ENCODE data around the gene ADARB1.

ADARB1 gene

DNA sequence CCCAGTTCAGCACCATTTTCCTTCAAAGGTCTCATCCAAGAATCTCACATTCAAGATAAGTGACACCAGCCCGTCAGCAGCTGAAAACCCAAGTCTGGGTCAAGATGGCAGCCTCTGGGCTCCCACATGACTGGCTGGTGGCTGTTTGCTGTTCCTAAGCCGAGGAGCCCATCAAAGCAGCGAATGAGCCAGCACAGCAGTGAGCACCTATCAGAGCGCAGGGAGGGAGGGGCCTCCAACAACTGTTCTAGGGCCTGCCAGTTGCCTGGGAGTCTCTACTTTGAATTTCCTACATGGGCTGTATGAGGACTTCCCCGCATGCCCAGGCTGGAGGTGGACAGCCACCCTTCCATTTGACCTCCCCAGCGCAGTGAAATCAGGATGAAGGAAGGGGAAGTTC lies 102.7 kb downstream of the ADARB1 start:
- DNase-seq, result no peak

DNA sequence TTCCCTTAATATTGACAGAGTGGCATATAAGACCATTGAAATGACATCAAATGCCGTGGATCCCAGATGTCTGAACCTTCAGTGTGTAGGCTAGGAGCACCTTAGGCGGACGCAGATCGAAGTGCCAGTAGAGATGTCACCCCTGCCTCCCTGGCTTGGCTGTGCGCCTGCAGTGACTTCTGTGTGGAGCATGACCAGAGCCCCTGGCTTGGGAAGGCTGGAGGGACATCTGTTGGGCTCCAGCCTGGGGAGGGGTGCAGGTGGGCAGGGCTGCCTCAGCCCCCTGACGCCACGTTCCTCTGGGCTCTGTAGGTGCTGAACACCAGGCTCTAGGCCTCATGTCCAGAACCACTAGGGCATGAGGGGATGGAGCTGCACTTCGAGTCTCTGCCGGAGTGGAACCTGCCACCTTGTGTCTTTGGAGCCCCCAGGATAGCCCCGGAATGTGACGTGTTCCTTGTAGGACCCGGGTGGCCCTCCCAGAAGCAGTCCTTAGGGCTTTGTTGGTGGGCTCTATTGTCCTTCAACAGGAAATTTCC lies 103.8 kb downstream of the ADARB1 start:
- DNase-seq, result no peak

DNA sequence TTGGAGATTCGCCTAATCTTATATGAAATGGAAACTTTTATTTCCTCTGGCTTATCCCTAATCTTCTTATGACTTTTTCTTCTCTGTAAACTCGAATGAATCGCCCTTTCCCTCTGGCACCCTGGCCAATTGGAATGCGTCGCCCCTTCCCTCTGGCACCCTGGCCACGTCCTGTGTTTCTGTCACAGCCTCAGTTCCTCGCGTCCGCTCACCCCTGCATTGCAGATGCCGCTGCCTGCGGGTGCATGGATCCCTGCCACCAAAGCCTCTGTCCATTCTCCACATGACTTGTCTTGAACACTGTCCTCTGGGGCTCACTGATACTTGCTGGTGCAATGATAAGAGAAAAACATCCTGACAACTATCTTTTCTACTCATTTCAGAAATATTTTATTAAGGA lies 104.6 kb downstream of the ADARB1 start:
- DNase-seq, result no peak

DNA sequence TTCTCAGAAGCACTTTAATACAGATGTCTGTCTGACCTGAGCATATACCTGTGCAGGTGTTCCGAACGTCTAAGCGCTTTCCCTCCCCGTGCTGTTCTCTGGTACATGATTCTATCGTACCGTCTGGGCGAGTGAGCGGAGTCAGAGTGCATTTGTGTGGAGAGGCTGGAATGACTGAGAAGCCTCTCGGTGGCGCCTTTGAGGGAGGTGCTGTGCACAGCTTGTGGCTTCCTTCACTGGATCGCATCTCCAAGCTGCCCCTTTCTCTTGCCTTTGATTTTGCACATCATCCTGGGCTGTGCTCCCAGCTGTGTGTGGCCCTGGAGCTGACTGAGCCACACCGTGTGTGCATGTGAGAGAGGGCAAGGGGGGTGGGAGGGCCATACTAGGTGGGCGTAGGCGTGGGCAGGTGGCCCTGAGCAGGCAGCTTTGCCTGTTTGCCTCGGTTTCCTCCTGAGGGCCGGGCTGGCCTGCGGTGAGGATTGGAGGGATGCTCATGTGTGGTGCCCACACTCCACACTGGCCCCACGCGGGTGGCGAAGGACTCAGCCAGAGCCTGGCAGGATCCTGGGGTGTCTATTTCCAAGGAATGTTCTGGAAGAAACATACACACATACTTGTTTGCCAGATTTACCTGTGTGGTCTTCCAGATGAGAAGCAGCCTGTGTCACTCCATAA lies 105.3 kb downstream of the ADARB1 start:
- no peak for DNase-seq

DNA sequence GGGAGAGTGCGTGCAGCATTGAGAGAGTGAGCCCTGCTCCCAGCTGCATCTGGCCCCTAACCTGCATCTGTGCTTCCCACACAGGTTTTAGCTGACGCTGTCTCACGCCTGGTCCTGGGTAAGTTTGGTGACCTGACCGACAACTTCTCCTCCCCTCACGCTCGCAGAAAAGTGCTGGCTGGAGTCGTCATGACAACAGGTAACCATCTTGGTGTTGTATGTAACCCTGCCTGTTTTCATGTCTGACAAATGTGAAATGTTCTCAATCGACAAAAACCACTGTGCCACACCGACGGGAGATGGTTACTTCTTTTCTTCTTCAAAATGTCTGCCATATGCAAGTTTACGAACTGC lies 105.8 kb downstream of the ADARB1 start:
- no peak for DNase-seq

DNA sequence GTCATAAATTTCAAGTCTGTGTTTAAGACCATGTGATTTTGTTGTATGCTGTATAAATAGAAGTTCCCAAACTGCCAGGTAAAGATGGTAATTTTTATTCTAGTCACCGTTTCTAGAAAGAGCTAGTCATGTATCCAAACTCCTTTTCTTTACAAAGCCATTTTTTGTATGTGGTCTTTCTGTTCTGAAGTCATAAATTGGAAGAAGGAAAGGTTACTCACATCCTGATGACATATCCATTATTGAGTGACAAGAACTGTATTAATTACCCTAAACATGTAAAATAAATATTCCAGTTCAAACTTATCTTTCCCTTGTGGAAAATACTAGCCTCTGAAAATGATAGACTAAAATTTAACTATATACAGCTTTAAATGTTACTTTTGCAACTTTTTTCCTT lies 108.6 kb downstream of the ADARB1 start:
- no peak for DNase-seq

DNA sequence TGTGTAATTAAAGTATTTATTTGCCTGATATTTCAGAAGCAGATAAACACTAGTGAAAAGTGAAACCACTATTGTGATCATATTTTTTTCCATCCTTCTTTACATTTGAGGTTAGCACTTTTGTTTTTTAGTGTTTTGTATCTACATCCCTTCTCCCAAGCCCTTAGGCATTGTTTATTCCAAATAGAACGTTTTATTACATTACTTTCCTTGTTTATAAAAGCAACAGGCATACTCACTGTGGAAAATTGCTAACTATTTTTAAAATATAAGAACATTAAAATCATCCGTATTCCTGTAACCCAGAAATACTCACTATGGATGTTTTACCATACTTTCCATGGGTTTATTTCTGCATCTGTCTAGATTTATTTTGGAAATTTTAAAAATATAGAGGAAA lies 109.5 kb downstream of the ADARB1 start:
- DNase-seq, result no peak

DNA sequence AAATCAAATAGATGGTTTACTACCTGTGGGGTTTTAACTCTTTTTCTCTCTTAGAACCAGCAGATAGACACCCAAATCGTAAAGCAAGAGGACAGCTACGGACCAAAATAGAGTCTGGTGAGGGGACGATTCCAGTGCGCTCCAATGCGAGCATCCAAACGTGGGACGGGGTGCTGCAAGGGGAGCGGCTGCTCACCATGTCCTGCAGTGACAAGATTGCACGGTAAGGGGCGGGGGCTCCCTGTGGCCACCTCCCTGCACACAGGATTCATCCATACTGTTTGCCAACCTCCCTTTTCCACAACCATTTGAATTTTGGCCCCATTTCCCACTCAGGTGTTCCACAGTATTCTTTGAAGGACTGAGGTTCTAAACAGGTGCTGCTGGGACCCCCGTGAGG lies 110.5 kb downstream of the ADARB1 start:
- no peak for DNase-seq

DNA sequence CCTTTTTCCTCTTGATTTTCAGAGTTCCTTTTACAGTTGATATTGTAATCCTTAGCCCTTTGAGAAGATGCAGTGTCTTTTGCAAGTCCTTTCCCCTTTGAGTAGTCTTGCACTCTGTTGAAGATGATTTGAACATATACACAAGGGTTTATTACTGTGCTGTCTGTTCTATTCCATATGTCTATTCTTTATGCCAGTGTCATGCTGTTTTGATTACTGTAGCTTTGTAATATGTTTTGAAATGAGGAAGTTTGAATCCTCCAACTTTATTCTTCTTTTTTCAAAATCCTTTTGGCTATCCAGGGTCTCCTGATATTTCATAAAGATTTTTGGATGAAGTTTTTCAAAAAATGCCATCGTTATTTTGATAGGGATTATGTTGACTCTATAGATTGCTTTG lies 112.3 kb downstream of the ADARB1 start:
- DNase-seq, result no peak

DNA sequence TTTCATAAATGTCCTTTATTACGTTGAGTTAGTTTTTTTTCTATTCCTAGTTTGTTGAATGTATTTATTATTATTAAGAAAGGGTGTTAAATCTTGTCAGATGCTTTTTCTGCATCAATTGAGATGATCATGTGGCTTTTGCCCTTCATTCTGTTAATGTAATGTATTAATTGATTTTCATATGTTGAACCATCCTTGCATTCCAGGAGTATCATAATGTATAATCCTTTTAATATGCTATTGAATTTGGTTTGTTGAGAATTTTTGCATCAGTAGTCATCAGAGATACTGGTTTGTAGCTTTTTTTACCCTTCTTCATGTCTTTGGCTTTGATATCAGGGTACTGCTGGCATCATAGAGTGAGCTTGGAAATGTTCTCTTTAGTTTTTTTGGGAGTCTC lies 113.3 kb downstream of the ADARB1 start:
- DNase-seq, result no peak

DNA sequence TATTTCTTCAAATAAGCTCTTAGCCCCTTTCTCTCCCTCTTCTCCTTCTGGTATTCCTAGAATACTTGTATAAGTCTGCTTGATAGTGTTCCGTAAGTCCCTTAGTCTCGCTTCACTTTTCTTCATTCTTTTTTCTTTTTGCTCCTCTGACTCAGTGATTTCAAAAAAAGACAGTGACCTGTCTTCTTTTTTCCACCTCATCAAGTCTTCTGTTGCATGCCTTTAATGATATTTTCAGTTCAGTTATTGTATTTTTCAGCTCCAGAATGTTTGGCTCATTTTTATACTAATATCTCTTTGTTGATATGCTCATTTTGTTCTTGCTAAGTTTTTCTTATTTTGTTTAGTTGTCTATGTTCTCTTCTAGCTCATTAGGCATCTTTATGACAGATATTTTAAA lies 115.6 kb downstream of the ADARB1 start:
- DNase-seq, result no peak

DNA sequence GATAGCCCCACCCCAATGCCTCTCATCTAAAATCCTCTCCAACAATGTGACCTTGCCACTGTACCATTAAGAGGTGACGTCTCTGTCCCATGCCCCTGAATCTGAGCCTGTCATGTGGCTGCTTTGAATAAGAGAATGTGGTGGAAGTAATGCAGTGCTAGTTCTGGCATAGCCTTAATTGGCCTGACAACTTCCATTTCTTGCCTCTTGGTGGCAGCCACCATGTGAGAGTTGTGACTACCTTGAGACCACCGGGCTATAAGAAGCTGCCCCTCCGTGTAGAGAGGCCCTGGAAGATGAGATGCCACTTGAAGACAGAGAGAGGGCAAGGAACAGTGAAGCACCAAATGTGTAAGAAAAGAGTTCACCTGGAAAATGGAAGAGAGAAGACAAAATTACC lies 118.0 kb downstream of the ADARB1 start:
- no peak for DNase-seq

DNA sequence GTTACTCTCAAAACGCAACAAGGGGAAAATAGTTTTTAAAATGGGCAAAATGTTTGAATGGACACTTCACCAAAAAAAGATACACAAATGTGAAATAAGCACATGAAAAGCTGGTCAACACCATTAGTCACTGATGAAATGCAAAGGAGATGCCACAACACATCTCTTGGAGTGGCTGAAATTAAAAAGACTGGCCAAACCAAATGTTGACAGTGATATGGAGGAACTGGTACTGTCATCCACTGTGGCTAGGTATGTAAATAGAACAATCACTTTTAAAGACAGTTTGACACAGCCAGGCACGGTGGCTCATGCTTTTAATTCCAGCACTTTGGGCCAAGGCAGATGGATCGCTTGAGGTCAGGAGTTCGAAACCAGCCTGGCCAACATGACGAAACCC lies 122.2 kb downstream of the ADARB1 start:
- no peak for DNase-seq

DNA sequence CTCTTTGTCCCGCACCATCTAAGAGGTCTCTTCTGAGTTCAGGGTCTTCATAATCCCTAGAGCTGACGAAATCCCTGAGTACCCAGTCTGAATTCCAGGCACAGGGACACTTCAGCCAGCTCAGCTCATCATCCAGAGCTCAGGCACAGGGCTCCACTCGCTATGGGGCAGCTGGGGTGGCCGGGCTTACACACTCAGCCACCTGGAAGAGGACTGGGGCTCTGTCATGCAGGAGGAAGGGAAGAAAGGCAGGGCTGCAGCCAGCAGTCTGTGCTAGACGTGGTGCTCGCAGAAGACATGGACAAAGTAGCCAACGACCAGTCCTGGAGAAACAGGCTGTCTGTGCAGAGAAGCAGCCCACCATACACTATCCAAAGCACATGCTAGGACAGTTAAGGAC lies 124.8 kb downstream of the ADARB1 start:
- no peak for DNase-seq

DNA sequence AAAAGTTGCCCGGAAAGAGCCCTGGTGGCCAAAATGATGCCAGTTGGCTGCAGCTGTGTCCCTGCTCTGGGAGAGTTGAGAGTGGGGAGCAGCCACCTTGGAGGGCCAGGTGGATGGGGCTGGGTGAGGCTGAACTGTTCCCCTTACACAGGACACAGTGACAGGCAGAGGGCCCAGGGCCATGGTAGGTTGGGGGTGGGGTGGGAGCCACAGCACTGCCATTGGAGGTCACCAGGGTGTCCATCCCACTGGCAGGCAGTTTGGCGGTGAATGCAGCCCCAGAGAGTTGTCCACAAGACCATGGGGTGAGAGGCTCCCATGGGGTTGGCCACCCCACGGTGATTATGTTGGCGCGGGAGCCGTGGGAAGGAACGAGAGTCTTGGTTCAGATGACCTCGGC lies 125.7 kb downstream of the ADARB1 start:
- no peak for DNase-seq

DNA sequence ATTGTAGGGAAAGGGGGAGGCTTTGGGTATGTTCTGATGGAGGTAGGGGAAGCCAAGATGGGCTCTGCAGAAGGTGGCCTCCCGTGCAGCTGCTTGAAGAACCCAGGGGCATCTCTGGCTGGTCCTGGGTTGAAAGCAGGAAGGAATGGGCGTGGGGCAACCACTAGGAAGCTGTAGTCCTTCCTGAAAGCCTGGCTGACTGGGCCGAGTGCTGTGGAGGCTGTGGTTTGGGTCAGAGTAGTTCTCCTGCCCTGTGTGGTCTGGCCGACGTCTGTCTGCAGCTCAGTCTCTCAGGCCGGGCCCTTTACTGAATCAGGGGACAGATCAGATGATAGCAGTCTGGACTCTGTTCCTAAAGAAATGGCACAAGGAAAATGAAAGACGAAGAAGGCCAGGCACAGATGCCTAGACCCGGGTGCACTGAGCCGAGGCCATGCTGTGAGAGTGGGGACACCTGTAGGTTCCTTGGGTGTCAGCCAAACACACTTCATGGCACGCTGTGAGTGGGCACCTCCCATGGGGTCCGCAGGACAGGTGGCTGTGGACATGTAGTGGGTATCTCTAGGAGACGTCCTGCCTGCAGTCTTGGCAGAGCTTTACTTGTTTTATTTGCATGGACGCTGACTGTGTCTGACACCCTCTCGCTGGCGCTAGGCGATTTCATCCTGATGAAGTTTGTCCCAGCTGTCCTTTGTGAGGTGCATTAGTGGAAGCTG lies 126.4 kb downstream of the ADARB1 start:
- no peak for DNase-seq

DNA sequence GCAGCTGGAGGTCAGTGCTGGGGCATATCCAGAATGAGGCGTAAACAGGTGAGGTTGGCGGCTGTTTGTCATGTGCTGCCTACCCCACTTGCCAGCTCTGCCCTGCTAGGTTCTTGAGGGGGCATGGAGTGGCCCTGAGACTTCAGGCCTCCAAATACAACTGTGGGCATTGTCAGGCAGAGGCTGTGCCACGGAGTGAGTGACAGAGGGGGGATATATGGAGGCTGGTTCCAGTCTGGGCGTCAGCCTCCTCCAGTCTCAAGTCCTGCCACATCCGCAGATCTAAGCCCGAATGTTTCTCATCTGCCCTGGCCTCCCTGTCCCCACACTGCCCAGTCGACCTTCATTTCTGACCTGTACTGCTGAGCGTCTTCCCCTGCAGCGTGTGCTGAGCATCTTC lies 128.0 kb downstream of the ADARB1 start:
- no peak for DNase-seq

DNA sequence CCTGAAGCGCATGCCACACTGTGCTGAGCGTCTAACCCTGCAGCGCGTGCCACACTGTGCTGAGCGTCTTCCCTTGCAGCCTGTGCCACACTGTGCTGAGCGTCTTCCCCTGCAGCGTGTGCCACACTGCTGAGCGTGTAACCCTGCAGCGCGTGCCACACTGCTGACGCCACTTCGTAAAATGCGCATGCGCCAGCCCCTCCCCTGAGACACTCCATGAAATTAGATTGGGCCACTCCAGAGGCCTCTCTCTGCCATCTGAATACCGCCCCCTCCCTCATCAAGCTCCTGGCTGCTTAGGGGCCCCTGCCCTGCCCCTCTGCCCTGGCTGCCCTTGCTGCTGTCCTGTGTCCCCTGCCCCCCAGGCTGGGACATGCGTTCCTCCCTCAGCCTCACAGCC lies 128.5 kb downstream of the ADARB1 start:
- peak; percentile 32 for DNase-seq

DNA sequence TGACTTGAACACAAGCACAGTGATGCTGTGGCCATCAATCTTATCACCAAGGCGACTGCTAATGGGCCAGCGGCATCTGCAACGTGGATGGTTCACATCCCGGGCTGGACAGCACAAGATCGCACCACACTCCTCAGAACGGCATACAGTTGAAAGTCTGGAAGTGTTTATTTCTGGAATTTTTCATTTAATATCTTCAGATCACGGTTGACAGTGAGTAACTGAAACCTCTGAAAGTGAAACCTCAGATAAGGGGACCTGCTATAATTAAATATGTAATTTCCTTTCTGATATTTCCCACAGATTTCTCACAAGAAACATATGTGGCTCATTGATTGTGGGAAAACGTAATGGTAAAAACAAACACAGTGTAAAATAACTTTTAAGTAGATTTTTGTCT lies 129.6 kb downstream of the ADARB1 start:
- no peak for DNase-seq

DNA sequence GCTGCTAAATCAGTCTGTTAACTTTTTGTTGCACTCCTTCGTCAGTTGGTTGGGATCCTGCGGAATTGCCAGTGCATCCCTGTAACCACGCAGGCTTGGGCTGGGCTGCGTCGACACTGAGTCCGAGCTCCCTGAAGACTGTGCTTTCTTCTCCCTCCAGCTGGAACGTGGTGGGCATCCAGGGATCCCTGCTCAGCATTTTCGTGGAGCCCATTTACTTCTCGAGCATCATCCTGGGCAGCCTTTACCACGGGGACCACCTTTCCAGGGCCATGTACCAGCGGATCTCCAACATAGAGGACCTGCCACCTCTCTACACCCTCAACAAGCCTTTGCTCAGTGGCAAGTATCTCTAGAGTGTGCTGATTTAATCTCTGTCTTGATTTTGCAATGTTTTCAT lies 130.0 kb downstream of the ADARB1 start:
- no peak for DNase-seq

DNA sequence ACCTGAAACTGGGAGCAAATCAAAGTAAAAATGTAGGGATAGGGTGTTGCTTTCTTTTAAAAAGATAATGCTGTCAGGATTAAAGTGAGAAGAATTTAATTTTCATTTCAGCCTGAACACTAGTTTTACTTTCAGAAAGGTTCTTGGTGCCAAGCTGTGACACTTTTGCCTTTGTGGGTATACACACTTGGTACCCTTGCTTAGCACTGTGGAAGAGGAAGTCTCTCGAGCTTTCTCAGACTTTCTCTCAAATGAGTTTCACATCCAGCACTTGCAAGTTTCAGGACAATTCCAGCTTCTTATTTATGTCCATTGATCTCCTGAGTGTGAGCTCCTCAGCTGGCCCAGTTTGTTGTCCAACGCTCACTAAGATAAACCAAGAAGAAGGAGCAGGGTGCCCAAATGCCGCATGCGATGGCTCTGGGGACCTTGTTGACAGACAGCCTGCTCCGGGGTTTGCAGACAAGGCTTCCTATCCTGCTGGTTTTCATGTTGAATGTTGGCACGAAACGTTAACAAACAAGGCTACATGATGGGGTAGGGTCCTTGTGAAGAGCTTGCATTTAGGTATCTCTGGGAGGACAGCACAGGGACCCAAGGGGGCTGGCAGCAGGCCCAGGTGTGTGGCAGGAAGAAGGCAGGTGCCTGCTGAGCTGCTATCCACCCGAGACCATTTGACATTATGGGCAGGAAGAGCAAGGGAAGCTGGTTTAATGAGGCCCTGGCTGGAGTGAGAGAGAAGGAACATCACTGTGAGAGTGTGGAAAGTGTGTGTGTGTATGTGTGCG lies 133.7 kb downstream of the ADARB1 start:
- DNase-seq, result no peak

DNA sequence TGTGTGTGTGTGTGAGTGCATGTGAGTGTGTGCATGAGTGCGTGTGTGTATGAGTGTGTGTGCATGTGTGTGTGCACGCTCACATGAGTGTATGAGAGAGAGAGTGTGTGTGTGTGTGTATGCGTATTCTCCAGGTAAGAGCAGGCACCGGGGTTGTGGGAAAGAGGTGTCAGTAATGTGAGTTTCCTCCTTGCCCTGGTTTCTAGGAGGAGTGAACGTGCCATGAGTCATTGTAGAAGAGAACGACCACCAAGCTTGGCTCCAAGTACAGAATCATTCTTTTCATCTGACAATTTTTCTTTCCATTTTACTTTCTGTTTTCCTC lies 134.2 kb downstream of the ADARB1 start:
- peak; percentile 26 for DNase-seq

DNA sequence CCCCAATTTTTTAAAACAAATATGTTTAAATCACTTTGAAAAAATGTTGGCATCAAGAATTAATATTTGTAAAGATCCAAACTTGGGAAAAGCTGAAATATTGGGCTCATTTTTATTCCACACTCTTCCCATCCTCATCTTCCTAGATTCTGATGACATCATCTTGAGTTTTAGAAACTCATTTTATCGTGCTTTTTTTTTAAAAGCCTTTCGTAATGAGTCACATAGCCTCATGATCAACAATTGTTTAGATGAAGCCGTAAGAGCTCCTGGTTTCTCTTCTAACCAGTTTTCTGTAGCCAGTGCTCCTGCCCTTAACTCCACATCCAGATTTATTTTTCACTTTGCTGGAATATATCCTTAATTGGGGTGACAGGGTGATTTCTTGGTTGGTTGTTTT lies 134.7 kb downstream of the ADARB1 start:
- peak; percentile 36 for DNase-seq
